Suprapubic skin (tissue), 3 donors: ENCODE data around the gene OR51A2.

ENCODE experiments used
- POLR2AphosphoS5 ChIP-seq, 3 donors: sonication (generic); formaldehyde crosslinking; IDR thresholded peaks; one replicate each; pipeline ENCODE4 v1.6.1; 2017; ENCODE audit warnings: antibody characterized with exemption in 3 of 3
- TF ChIP-seq, protein P1 (sequence below), 2 donors: fragments of 200-600 bp in 1 of 2; fragments of 450-650 bp in 1 of 2; sonication (generic) in 1 of 2; IDR thresholded peaks; one replicate each; pipeline ENCODE4 v1.5.1; 2016 to 2019; ENCODE audit warnings: antibody characterized with exemption in 2 of 2, mild to moderate bottlenecking in 1 of 2, moderate library complexity in 1 of 2

GRCh38 chr11:4991060-4991459 lies 35.5 kb upstream of the OR51A2 start:
- TF ChIP-seq, protein P1, sequence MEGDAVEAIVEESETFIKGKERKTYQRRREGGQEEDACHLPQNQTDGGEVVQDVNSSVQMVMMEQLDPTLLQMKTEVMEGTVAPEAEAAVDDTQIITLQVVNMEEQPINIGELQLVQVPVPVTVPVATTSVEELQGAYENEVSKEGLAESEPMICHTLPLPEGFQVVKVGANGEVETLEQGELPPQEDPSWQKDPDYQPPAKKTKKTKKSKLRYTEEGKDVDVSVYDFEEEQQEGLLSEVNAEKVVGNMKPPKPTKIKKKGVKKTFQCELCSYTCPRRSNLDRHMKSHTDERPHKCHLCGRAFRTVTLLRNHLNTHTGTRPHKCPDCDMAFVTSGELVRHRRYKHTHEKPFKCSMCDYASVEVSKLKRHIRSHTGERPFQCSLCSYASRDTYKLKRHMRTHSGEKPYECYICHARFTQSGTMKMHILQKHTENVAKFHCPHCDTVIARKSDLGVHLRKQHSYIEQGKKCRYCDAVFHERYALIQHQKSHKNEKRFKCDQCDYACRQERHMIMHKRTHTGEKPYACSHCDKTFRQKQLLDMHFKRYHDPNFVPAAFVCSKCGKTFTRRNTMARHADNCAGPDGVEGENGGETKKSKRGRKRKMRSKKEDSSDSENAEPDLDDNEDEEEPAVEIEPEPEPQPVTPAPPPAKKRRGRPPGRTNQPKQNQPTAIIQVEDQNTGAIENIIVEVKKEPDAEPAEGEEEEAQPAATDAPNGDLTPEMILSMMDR (IDR thresholded peaks at IDR 0.05), result no peak
- no peak for TF ChIP-seq POLR2AphosphoS5 (IDR thresholded peaks at IDR 0.05)
